Keratinocyte (primary cell): ENCODE measurements around the gene POMP. TPM values are rescaled to one million over a fixed set of nuclear protein-coding genes. Genes with fewer than 3 reads are reported as not detected.

Source experiments
- DNase-seq: peaks from one replicate; pipeline ENCODE4 v3.0.0-alpha.2; 2011; ENCODE audit warnings: low read depth, missing footprints, low spot score
- FAIRE-seq: peaks from 2 replicates; lab custom pipeline; 2011; peaks lifted over from hg19 to GRCh38; lab: Jason Lieb, UNC
- H2AFZ ChIP-seq: 2 replicates; pipeline ENCODE4 v1.6.0; 2012; ENCODE audit warnings: low read length, control low read depth, inconsistent platforms; ENCODE audit not compliant: control insufficient read depth
- H3K27ac ChIP-seq: 2 replicates; pipeline ENCODE4 v1.5.1; 2011; ENCODE audit warnings: low read length; ENCODE audit not compliant: control insufficient read depth, insufficient read depth
- H3K27me3 ChIP-seq: 3 replicates; pipeline ENCODE4 v1.6.0; 2011; ENCODE audit warnings: low read length; ENCODE audit not compliant: control insufficient read depth, insufficient read depth; ENCODE audit errors: extremely low read depth
- H3K36me3 ChIP-seq, 2 experiments: 2 replicates in 1 of 2; 3 replicates in 1 of 2; pipeline ENCODE4 v1.5.1; 2011; ENCODE audit warnings: low read length in 2 of 2, mild to moderate bottlenecking in 1 of 2; ENCODE audit not compliant: control insufficient read depth in 2 of 2, insufficient read depth in 2 of 2; ENCODE audit errors: extremely low read depth in 1 of 2
- H3K4me1 ChIP-seq: 3 replicates; pipeline ENCODE4 v1.5.1; 2011; ENCODE audit warnings: low read length; ENCODE audit not compliant: control insufficient read depth, insufficient read depth; ENCODE audit errors: extremely low read depth
- H3K4me2 ChIP-seq: 3 replicates; pipeline ENCODE4 v1.6.0; 2011; ENCODE audit warnings: low read depth, low read length; ENCODE audit not compliant: control insufficient read depth, insufficient read depth; ENCODE audit errors: extremely low read depth
- H3K4me3 ChIP-seq, 3 experiments: fragments of 200-600 bp in 1 of 3; sonication (generic) in 1 of 3; 2 replicates in 2 of 3; 3 replicates in 1 of 3; pipeline ENCODE4 v1.5.1; 2011 to 2016; ENCODE audit warnings: low read length in 3 of 3, mild to moderate bottlenecking in 3 of 3, control low read depth in 2 of 3, inconsistent platforms in 1 of 3, low read depth in 1 of 3, mixed read lengths in 1 of 3, mixed run types in 1 of 3, moderate library complexity in 1 of 3; ENCODE audit not compliant: control insufficient read depth in 2 of 3, insufficient read depth in 2 of 3; ENCODE audit errors: extremely low read depth in 1 of 3
- H3K79me2 ChIP-seq: 2 replicates; pipeline ENCODE4 v1.6.0; 2012; ENCODE audit warnings: low read length; ENCODE audit not compliant: control insufficient read depth, insufficient read depth
- H3K9ac ChIP-seq: 3 replicates; pipeline ENCODE4 v1.6.0; 2011; ENCODE audit warnings: low read length; ENCODE audit not compliant: control insufficient read depth, insufficient read depth; ENCODE audit errors: extremely low read depth
- H3K9me1 ChIP-seq: 3 replicates; pipeline ENCODE4 v1.6.0; 2011; ENCODE audit warnings: low read length; ENCODE audit not compliant: control insufficient read depth, insufficient read depth; ENCODE audit errors: extremely low read depth
- H3K9me3 ChIP-seq: 2 replicates; pipeline ENCODE4 v1.5.1; 2012; ENCODE audit warnings: low read depth, low read length; ENCODE audit not compliant: control insufficient read depth
- H4K20me1 ChIP-seq: 3 replicates; pipeline ENCODE4 v1.6.0; 2011; ENCODE audit warnings: low read length; ENCODE audit not compliant: control insufficient read depth, insufficient read depth; ENCODE audit errors: extremely low read depth
- EZH2 ChIP-seq: IDR thresholded peaks from one replicate; pipeline ENCODE4 v1.6.1; 2012; ENCODE audit warnings: inconsistent platforms, mild to moderate bottlenecking, low read length, moderate library complexity
- dilution Hi-C: fragments of 300-500 bp; cut with MboI; formaldehyde crosslinking; loops from one replicate; pipeline ENCODE4 v1.7.0; 2020; ENCODE audit warnings: low sequenced_read_pairs; ENCODE audit not compliant: extremely low pct_ligation_motif_present
- polyA plus RNA-seq, 5 experiments: library from polyadenylated mRNA; depleted of rRNA in 3 of 5; stranded (reverse) in 3 of 5; stranded (forward) in 1 of 5; unstranded in 1 of 5; fragments of >200 nt; gene quantifications; 1 replicate in 1 of 5; 2 replicates in 3 of 5; 3 replicates in 1 of 5; pipeline versions ENCODE4 v1.2.1 to v1.2.3, GENCODE V29; 2011 to 2012; ENCODE audit warnings: missing spikeins in 2 of 5, low read depth in 1 of 5, low replicate concordance in 1 of 5
- TF ChIP-seq, protein P1 (sequence below), 3 experiments: IDR thresholded peaks in 1 of 3; conservative IDR thresholded peaks in 1 of 3; optimal IDR thresholded peaks in 1 of 3; 2 replicates in 2 of 3; 3 replicates in 1 of 3; pipeline versions ENCODE3 to v1.5.1; 2011; ENCODE audit warnings: low read length in 3 of 3, mild to moderate bottlenecking in 3 of 3, moderate library complexity in 2 of 3, control low read depth in 1 of 3, inconsistent platforms in 1 of 3; ENCODE audit not compliant: insufficient read depth in 2 of 3; ENCODE audit errors: extremely low read depth in 1 of 3

The POMP gene
- polyA plus RNA-seq, 1 donor (not counting 4 experiments of a cell fraction or from before 2014, with no cell fraction given) = 136 TPM

GRCh38 chr13:28641600-28641926 lies 17.4 kb upstream of the POMP start:
- Histone ChIP-seq H2AFZ (no peak overlapping the region), H3K4me2 (no peak overlapping the region), H3K4me1 (no peaks in the 10 kb centered on the region), H3K9me1 (no peaks in the 10 kb centered on the region), H3K27ac (no peak overlapping the region), H3K9me3 (no peaks in the 10 kb centered on the region), H3K36me3 (no peaks in the 10 kb centered on the region), H3K9ac (no peak overlapping the region), H3K79me2 (no peaks in the 10 kb centered on the region), H3K27me3 (no peaks in the 10 kb centered on the region), H3K4me3 (no peak overlapping the region), H4K20me1 (no peaks in the 10 kb centered on the region)
- no peak for FAIRE-seq
- TF ChIP-seq EZH2 = no peak
- TF ChIP-seq, protein P1, sequence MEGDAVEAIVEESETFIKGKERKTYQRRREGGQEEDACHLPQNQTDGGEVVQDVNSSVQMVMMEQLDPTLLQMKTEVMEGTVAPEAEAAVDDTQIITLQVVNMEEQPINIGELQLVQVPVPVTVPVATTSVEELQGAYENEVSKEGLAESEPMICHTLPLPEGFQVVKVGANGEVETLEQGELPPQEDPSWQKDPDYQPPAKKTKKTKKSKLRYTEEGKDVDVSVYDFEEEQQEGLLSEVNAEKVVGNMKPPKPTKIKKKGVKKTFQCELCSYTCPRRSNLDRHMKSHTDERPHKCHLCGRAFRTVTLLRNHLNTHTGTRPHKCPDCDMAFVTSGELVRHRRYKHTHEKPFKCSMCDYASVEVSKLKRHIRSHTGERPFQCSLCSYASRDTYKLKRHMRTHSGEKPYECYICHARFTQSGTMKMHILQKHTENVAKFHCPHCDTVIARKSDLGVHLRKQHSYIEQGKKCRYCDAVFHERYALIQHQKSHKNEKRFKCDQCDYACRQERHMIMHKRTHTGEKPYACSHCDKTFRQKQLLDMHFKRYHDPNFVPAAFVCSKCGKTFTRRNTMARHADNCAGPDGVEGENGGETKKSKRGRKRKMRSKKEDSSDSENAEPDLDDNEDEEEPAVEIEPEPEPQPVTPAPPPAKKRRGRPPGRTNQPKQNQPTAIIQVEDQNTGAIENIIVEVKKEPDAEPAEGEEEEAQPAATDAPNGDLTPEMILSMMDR (optimal IDR thresholded peaks at IDR 0.05 in 1 of 3, IDR thresholded peaks at IDR 0.05 in 1 of 3, conservative IDR thresholded peaks at IDR 0.05 in 1 of 3; ENCODE audit: extremely low read depth in 1 of 3, insufficient read depth in 2 of 3, low read length in 3 of 3) = no peak
- dilution Hi-C loops = no loop called here
- no peak for DNase-seq

DNA sequence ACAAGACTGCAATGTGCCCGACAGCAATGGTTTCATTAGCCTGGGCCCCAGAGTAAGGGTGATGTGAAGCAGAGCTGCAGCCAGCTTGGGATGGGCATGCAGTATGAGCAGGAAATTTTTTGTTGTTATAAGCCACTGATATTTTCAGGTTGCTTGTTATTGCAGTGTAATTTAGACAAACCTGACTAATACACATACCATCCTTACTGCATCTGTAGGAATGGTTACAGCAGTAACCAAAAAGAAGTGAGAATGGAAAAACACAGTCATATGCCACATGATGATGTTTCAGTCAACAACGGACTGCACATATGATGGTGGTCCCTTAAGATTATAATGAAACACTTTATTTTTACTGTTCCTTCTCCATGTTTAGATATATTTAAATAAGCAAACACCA lies 8.6 kb upstream of the POMP start:
- peaks cover 3% of the 10 kb centered on the region for H3K9me1 ChIP-seq
- peaks cover 4% of the 10 kb centered on the region for H3K4me1 ChIP-seq
- H3K4me2 ChIP-seq = no peak overlapping the region
- no peak overlapping the region for H3K9ac ChIP-seq
- H3K4me3 ChIP-seq = no peak overlapping the region
- H3K9me3 ChIP-seq = no peaks in the 10 kb centered on the region
- no peaks in the 10 kb centered on the region for H3K36me3 ChIP-seq
- H3K27me3 ChIP-seq = no peaks in the 10 kb centered on the region
- FAIRE-seq (no peak), DNase-seq (no peak)
- no peaks in the 10 kb centered on the region for H4K20me1 ChIP-seq
- H3K27ac ChIP-seq = no peak overlapping the region
- no peak overlapping the region for H2AFZ ChIP-seq
- H3K79me2 ChIP-seq = peaks cover 3% of the 10 kb centered on the region
- TF ChIP-seq, protein P1 (optimal IDR thresholded peaks at IDR 0.05 in 1 of 3, IDR thresholded peaks at IDR 0.05 in 1 of 3, conservative IDR thresholded peaks at IDR 0.05 in 1 of 3; ENCODE audit: extremely low read depth in 1 of 3, insufficient read depth in 2 of 3, low read length in 3 of 3) = no peak
- TF ChIP-seq EZH2 = no peak
- dilution Hi-C loops = no loop called here
